Stimulated activated CD4-positive, alpha-beta T cell treated with anti-CD3 and anti-CD28 coated beads, Interleukin-1b, Interleukin-23, amount 100 ng/mL, for 1 hour (primary cell): ENCODE results near the gene UHRF2.
A peak's percentile ranks its signal among the peaks of the same experiment; 100 is the strongest.
"Not testable (repeated sequence)": the region's sequence is repeated elsewhere in the genome, so short reads cannot be mapped to it uniquely, and the experiment has no call there.

Experiments
- DNase-seq, 2 donors: peaks; one replicate each; pipeline ENCODE4 v3.0.0-alpha.2; 2020; ENCODE audit warnings: low read depth in 2 of 2

UHRF2 gene

DNA sequence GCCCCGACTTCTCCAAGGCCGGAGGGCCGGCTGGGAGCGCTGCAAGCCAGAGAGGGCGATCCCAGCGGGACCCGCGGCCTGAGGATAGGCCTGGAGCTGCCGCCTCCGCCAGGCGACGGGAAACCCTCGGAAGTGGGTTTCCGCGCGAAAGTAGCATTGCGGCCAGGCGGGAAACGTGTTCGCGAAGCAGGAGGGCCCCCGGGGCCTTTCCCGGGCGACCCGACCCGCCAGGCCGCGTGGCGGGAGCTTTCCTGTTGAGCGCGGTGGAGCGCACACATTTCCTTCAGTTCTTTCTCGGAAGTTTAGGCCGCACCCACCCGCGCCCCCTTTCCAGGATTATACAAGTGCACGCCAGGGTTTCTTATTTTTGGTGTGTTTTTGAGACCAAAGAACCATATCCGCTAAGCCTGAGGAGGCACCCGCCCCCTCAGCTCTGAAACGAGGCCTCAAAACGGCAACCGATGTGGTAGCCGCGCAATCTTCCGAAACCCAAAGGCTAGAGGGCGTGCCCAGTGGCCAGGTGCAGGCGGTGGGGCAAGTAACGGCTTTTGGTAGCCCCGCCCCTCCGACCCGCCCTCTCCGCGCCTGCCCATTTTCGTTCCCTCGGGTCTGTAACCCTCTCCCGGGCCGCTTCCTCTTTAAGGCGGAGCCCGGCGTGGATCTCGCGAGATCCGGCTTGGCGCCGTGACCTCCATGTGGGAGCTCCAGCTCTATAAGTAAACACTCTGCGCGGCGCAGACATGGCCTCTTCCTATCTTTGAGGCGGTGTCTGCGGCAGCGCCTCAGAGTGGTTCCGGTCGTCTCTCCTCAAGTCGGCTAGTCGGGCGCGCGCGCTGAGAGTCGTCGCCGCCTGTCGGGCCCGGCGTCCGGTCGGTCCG, at the start of gene UHRF2:
Gene UHRF2 (plus strand): TSS at position 713 of the 878 bp plus-strand sequence. CDS start 292 bp downstream, outside the sequence.
- DNase-seq: peak; percentile 98 to 99

- DNase-seq: no peak
Measured at GRCh38 chr9:6367128-6367890, 45.7 kb upstream of the UHRF2 start.

DNA sequence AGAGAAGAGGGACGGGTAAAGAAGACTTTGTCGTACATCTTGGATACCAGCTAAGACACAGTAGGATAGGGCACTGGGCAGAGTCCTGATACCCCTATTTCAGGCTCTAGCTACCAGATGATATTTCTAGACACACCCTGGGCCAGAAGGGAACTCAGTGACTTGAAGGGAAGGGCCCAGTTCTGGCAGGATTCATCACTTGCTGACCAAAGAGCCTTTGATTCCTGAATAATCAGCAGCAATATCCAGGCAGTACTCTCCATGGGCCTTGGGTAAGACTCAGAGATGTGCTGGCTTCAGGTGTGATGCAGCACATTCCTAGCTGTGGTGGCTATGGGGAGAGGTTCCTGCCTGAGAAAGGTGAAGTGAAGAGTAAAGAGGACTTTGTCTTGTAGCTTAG, 44.2 kb upstream of the UHRF2 start:
- DNase-seq: no peak

DNA sequence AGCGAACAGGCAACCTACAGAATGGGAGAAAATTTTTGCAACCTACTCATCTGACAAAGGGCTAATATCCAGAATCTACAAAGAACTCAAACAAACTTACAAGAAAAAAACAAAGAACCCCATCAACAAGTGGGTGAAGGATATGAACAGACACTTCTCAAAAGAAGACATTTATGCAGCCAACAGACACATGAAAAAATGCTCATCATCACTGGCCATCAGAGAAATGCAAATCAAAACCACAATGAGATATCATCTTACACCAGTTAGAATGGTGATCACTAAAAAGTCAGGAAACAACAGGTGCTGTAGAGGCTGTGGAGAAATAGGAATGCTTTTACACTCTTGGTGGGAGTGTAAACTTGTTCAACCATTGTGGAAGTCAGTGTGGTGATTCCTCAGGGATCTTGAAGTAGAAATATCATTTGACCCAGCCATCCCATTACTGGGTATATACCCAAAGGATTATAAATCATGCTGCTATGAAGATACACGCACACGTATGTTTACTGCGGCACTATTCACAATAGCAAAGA, 31.5 kb upstream of the UHRF2 start:
- DNase-seq: not testable (repeated sequence)

DNA sequence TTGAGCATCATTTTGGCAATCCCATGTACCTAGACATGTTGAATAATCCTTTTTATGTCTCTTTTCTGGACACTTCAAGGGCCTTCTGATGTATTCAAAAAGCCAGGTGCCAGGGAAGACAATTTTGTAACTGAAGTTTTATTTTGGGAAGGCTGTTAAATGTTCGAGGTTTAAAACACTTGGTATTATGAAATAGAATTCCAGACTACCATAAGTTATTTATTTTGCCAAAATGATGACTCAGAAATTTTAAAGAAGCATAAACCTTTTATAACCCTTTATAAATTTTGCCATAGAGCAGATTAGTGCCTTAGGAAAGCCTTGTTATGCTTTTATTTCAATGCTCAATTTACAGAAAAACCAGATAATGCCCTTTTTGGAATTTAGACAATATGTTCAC, 30.3 kb upstream of the UHRF2 start:
- no peak for DNase-seq

GRCh38 chr9:6383551-6384225, 29.3 kb upstream of the UHRF2 start:
- DNase-seq: no peak

- no peak for DNase-seq
Measured at GRCh38 chr9:6384732-6385131, 28.3 kb upstream of the UHRF2 start.

GRCh38 chr9:6399071-6399470, 13.9 kb upstream of the UHRF2 start:
- no peak for DNase-seq

DNA sequence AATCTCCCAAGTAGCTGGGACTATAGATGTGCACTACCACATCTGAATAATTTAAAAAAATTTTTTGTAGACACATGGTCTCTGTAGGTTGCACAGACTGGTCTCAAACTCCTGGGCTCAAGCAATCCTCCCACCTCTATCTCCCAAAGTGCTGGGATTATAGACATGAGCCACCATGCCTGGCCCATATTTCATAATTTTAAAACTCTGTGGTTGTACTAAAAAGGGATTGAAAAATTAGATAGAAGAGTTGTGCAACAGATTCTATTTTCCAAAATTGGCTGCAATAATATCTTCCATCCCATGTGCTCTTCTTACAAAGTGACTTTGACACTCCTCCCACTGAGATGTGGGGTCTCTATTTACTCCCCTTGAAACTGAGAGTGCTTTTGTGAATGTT, 7.6 kb upstream of the UHRF2 start:
- DNase-seq: no peak

DNA sequence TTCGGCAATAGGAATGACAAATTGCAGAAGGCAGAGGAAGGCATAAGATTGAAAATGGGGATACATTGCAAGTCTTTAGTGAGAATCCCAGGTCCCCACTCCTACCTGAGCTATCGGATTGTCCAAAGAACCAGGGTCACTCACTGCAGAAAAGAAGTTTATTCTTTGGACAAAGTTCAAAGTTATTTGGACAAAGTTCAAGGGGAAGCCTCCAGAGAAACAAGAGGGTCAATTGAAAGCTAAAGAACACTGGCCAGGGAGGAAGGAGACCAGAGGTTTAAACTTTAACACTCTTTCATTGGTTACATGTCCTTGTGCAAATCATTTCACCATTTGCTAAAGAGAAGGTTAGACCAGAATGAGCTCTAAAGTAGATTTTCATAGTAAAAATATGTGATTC, 5.2 kb upstream of the UHRF2 start:
- no peak for DNase-seq

DNA sequence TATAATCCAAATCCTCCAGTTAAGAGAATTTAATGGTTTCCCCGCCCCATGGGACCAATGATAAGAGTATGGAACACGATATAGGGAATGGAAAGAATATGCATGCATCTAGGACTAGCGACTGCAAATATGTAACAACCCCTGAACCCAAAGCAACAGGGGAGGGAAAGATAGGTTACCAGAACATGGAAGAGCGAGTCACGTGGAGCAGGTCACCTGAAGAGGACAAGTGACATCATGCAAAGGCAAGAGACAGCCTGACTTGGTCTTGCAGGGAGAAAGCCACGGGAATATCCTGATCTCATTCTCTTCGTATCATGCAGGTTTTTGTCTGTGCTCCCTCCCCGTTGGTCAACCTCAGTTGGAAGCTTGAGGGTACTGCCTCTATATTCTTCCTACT, 4.7 kb upstream of the UHRF2 start:
- no peak for DNase-seq

DNA sequence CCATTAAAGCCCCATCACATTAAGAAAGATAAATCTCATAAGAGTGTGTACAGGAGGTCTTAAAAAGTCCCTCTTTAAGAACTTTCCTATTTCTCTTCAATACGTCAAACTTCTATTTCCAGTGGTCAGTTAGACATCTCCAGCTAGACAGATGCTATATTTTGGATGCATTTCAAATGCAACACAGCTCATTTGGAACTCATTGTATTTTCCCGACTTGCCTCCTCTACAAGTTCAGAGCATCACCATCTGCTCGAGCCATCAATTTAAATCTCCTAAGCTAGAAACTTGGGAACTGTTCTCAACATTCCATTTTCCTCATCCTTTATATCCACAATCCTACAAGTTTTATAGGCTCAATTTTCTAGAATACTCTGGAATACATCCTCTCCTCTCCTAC, 3.2 kb upstream of the UHRF2 start:
- no peak for DNase-seq

GRCh38 chr9:6410633-6411032, 2.4 kb upstream of the UHRF2 start:
- no peak for DNase-seq

DNA sequence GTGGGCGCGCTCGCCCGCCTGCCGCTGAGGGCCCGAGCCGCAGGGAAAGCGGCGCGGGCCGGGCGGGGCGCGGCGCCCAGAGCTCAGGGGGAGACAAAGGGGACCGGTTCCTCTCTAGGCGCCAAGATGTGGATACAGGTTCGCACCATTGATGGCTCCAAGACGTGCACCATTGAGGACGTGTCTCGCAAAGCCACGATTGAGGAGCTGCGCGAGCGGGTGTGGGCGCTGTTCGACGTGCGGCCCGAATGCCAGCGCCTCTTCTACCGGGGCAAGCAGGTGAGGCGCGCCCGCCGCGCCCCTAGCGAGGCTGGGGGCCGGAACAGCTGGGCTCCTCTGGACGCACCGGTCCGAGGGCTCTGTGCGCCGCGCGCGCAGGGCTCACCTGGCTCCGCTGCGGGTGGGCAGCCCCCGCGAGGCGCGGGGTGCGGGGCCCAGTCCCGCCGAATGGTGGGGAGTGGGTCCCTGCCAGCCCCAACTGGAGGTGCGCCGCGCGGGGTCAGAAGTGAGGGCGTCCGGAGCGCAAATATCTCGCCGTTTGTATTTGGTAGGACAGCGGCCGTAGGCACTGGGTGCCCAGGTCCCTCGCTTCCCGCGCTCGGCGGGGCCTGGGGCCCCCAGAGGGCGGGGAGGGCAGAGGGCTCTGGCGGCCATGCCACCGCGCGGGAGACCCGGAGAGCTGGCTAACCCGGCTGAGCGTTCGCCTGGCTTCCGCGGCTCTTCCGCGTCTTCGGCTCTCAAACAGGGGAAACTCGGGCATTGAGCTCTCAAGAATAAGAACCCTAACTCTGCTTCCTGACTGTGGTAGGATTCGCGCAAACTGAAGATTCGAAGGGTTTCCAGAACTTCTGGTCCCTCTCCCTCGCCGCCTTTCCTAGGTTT, 607 bp downstream of the UHRF2 start:
- no peak for DNase-seq

DNA sequence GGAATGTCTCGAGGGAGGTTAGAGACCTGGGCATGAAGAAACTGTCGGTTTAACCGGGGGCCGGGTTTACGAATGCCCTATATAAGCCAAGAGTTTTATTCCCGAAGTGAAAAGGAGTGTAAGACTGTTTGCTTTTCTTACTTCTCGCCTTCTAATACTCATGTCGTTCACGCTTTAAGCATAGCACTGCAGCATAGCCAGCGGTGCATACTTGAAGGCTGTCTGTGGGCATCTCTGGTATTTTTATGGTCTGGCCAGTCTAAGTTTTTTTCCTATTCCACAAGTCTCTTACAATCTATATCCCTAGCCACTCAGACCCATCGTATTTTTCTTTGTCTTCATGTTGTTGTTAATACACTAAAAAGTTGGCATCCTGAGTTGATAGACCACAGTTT, 1.2 kb downstream of the UHRF2 start:
- no peak for DNase-seq

DNA sequence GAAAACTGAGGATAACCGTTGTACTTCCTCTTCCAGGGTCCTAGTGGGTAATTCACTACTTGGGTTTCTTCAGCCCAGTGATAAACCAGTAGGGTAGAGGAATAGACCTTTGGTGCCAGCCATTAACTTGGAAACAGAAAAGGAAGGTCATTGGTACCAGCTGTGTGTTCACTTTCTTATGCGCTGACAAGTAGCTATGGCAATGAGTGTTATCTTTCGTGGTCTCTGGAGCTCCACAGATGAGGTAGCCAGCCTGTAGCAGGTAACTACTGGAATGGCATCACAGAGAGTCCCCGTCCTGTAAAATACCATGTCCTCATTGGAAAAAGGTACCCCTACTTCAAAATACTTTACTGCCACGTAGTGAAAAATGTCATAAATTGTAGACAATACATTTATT, 2.3 kb downstream of the UHRF2 start:
- DNase-seq: no peak

- no peak for DNase-seq
Measured at GRCh38 chr9:6417186-6417585, 4.2 kb downstream of the UHRF2 start.

DNA sequence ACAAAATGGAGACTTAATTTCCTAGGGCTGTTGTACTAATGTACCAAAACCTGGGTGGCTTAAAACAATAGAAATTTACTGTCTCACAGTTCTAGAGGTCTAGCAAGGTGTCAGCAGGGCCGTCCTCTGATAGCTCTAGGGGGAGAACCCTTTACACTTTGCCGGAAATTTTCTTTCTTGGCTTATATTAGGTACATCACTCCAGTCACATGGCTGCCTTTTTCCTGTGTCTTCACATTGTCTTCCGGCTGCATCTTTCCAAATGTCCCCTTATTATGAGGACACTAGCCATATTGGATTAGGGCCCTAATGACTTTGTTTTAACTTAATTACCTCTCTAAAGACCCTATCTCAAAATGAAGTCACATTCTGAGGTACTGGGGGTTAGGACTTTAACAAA, 5.8 kb downstream of the UHRF2 start:
- DNase-seq: no peak

DNA sequence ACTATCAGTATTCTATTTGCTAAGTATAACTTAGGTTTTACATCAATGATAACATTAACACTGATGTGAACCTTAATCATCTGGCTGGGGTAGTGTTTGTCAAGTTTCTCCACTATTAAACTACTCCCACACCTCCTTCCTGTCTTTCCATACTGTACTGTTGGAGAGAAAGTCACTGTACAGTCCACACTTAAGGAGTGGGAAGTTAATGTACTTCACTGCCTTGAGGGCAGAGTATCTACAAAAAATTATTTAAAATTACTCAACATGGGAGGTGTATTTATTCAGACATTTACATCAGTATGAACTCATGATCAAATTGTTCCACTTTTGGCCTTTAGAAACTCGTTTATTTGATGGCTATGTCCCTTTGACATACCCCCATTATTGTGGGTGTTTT, 11.9 kb downstream of the UHRF2 start:
- no peak for DNase-seq

DNA sequence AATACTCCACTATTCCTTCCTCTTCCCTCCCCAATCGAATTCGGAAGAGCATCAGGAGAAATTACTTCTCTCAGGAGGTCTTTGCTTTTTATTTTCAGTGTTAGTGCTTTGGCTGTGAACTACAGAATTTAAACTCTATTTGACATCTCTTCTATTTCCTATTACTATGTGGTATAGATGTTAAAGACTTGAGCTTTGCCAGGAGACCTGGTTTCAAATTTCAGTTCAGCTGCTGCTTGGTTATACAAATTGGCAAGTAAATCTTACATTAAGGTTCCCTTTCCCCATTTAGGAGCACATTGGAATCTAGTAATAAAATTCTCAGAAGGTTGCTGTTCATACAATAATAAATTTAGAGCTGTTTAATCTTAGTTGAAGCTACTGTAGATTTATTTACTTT, 13.1 kb downstream of the UHRF2 start:
- no peak for DNase-seq
